ENCODE results near the gene COG5.
"Not testable (repeated sequence)": the region's sequence is repeated elsewhere in the genome, so short reads cannot be mapped to it uniquely, and the experiment has no call there.

COG5 gene

GRCh38 chr7:107170051-107170915, 393.4 kb downstream of the COG5 start:
- peaks cover 68% of the 10 kb centered on the region for H3K4me1 Mint-ChIP-seq (ENCODE audit: low read depth)
- H3K27ac Mint-ChIP-seq, result peak overlapping the region; percentile 92
- H3K27me3 Mint-ChIP-seq, result no peaks in the 10 kb centered on the region
- no peaks in the 10 kb centered on the region for H3K9me3 Mint-ChIP-seq
- no peaks in the 10 kb centered on the region for H3K36me3 Mint-ChIP-seq (ENCODE audit: low read depth)
- H3K4me3 Mint-ChIP-seq, result peak overlapping the region; percentile 92

- peak overlapping the region; percentile 98 for H3K27ac Mint-ChIP-seq
- no peaks in the 10 kb centered on the region for H3K36me3 Mint-ChIP-seq (ENCODE audit: low read depth)
- H3K4me1 Mint-ChIP-seq (ENCODE audit: low read depth), result peaks cover 59% of the 10 kb centered on the region
- H3K27me3 Mint-ChIP-seq, result peaks cover 3% of the 10 kb centered on the region
- H3K4me3 Mint-ChIP-seq, result peak overlapping the region; percentile 92
- H3K9me3 Mint-ChIP-seq, result no peaks in the 10 kb centered on the region
These were observed 394.3 kb downstream of the COG5 start for GRCh38 chr7:107169120-107170050.

GRCh38 chr7:107168233-107169119, 395.2 kb downstream of the COG5 start, which contains the start of gene HBP1:
Gene HBP1, plus strand, starts transcription at chr7:107169003. Its CDS starts 10,891 bp downstream, at chr7:107179894.
- Mint-ChIP-seq H3K36me3 (ENCODE audit: low read depth) (no peaks in the 10 kb centered on the region), H3K4me1 (ENCODE audit: low read depth) (peaks cover 50% of the 10 kb centered on the region), H3K4me3 (peak within 1 kb of the TSS; percentile 92), H3K27me3 (peaks cover 3% of the 10 kb centered on the region), H3K27ac (peak within 1 kb of the TSS; percentile 98), H3K9me3 (no peaks in the 10 kb centered on the region)

GRCh38 chr7:107167483-107168232, 396.1 kb downstream of the COG5 start:
- no peaks in the 10 kb centered on the region for H3K36me3 Mint-ChIP-seq (ENCODE audit: low read depth)
- H3K4me1 Mint-ChIP-seq (ENCODE audit: low read depth), result peaks cover 42% of the 10 kb centered on the region
- peak overlapping the region; percentile 92 for H3K4me3 Mint-ChIP-seq
- no peaks in the 10 kb centered on the region for H3K9me3 Mint-ChIP-seq
- peak overlapping the region; percentile 98 for H3K27ac Mint-ChIP-seq
- H3K27me3 Mint-ChIP-seq, result peaks cover 3% of the 10 kb centered on the region

GRCh38 chr7:107166736-107167426, 396.8 kb downstream of the COG5 start:
- Mint-ChIP-seq H3K4me3 (peak overlapping the region; percentile 92), H3K27me3 (peaks cover 3% of the 10 kb centered on the region), H3K36me3 (ENCODE audit: low read depth) (no peaks in the 10 kb centered on the region), H3K27ac (peak overlapping the region; percentile 98), H3K4me1 (ENCODE audit: low read depth) (peaks cover 34% of the 10 kb centered on the region), H3K9me3 (no peaks in the 10 kb centered on the region)

GRCh38 chr7:107165341-107165740, 398.4 kb downstream of the COG5 start:
- Mint-ChIP-seq H3K4me1 (ENCODE audit: low read depth) (peaks cover 23% of the 10 kb centered on the region), H3K27ac (no peak overlapping the region), H3K4me3 (no peak overlapping the region), H3K9me3 (no peaks in the 10 kb centered on the region), H3K27me3 (peaks cover 3% of the 10 kb centered on the region), H3K36me3 (ENCODE audit: low read depth) (no peaks in the 10 kb centered on the region)

GRCh38 chr7:107164092-107164491, 399.6 kb downstream of the COG5 start:
- Mint-ChIP-seq H3K4me3 (no peak overlapping the region), H3K27ac (no peak overlapping the region), H3K27me3 (peaks cover 3% of the 10 kb centered on the region), H3K4me1 (ENCODE audit: low read depth) (peaks cover 23% of the 10 kb centered on the region), H3K36me3 (ENCODE audit: low read depth) (no peaks in the 10 kb centered on the region), H3K9me3 (no peaks in the 10 kb centered on the region)

- Mint-ChIP-seq H3K9me3 (no peaks in the 10 kb centered on the region), H3K4me1 (ENCODE audit: low read depth) (peaks cover 14% of the 10 kb centered on the region), H3K36me3 (ENCODE audit: low read depth) (no peaks in the 10 kb centered on the region), H3K27ac (no peak overlapping the region), H3K4me3 (no peak overlapping the region), H3K27me3 (peaks cover 3% of the 10 kb centered on the region)
These were observed 401.2 kb downstream of the COG5 start for GRCh38 chr7:107162475-107162874.

- H3K27ac Mint-ChIP-seq, result no peak overlapping the region
- H3K36me3 Mint-ChIP-seq (ENCODE audit: low read depth), result no peaks in the 10 kb centered on the region
- H3K9me3 Mint-ChIP-seq, result no peaks in the 10 kb centered on the region
- H3K4me1 Mint-ChIP-seq (ENCODE audit: low read depth), result peaks cover 3% of the 10 kb centered on the region
- H3K4me3 Mint-ChIP-seq, result no peak overlapping the region
- H3K27me3 Mint-ChIP-seq, result peaks cover 3% of the 10 kb centered on the region
These were observed 402.3 kb downstream of the COG5 start for GRCh38 chr7:107161415-107161814.

- H3K4me1 Mint-ChIP-seq (ENCODE audit: low read depth), result no peaks in the 10 kb centered on the region
- no peak overlapping the region for H3K27ac Mint-ChIP-seq
- H3K9me3 Mint-ChIP-seq, result no peaks in the 10 kb centered on the region
- no peaks in the 10 kb centered on the region for H3K36me3 Mint-ChIP-seq (ENCODE audit: low read depth)
- H3K4me3 Mint-ChIP-seq, result no peak overlapping the region
- H3K27me3 Mint-ChIP-seq, result peaks cover 3% of the 10 kb centered on the region
These were observed 403.3 kb downstream of the COG5 start for GRCh38 chr7:107160389-107160788.

- no peaks in the 10 kb centered on the region for H3K36me3 Mint-ChIP-seq (ENCODE audit: low read depth)
- no peak overlapping the region for H3K27ac Mint-ChIP-seq
- no peaks in the 10 kb centered on the region for H3K9me3 Mint-ChIP-seq
- H3K4me1 Mint-ChIP-seq (ENCODE audit: low read depth), result no peaks in the 10 kb centered on the region
- no peak overlapping the region for H3K4me3 Mint-ChIP-seq
- H3K27me3 Mint-ChIP-seq, result no peaks in the 10 kb centered on the region
These were observed 405.7 kb downstream of the COG5 start for GRCh38 chr7:107158028-107158427.

GRCh38 chr7:107157091-107157490, 406.6 kb downstream of the COG5 start:
- Mint-ChIP-seq H3K9me3 (no peaks in the 10 kb centered on the region), H3K4me3 (no peak overlapping the region), H3K4me1 (ENCODE audit: low read depth) (no peaks in the 10 kb centered on the region), H3K36me3 (ENCODE audit: low read depth) (no peaks in the 10 kb centered on the region), H3K27ac (no peak overlapping the region), H3K27me3 (no peaks in the 10 kb centered on the region)

- H3K4me1 Mint-ChIP-seq (ENCODE audit: low read depth); H3K36me3 Mint-ChIP-seq (ENCODE audit: low read depth); H3K9me3 Mint-ChIP-seq; H3K4me3 Mint-ChIP-seq; H3K27me3 Mint-ChIP-seq; H3K27ac Mint-ChIP-seq: not testable (repeated sequence)
These were observed 408.0 kb downstream of the COG5 start for GRCh38 chr7:107155726-107156125.
